T-helper 17 cell (primary cell): ENCODE results near the gene NHLRC4. TPM values are rescaled to one million over a fixed set of nuclear protein-coding genes. Genes with fewer than 3 reads are reported as not detected.

Source experiments
- ATAC-seq: fragments of 150-1000 bp; cut with Tn5 transposase; 2 replicates; pipeline ENCODE4 v1.10.0; 2021; ENCODE audit warnings: mild to moderate bottlenecking, moderate library complexity
- DNase-seq, 3 donors: peaks; one replicate each; pipeline versions ENCODE4 v3.0.0 to v3.0.0-alpha.2; 2020 to 2021
- H3K9me3 ChIP-seq: one replicate; pipeline ENCODE4 v1.7.0; 2013; ENCODE audit warnings: low read length, mild to moderate bottlenecking; ENCODE audit not compliant: control insufficient read depth, poor library complexity, severe bottlenecking
- H3K27ac Mint-ChIP-seq: one replicate; pipeline ENCODE4 v1.8.0; 2022; ENCODE audit warnings: mild to moderate bottlenecking, moderate library complexity, mixed read lengths
- H3K27me3 Mint-ChIP-seq: one replicate; pipeline ENCODE4 v1.8.0; 2022; ENCODE audit warnings: mixed read lengths
- H3K36me3 Mint-ChIP-seq: one replicate; pipeline ENCODE4 v1.8.0; 2022; ENCODE audit warnings: low read depth, mixed read lengths
- H3K4me1 Mint-ChIP-seq: one replicate; pipeline ENCODE4 v1.8.0; 2022; ENCODE audit warnings: mild to moderate bottlenecking, mixed read lengths
- H3K4me3 Mint-ChIP-seq: one replicate; pipeline ENCODE4 v1.8.0; 2022; ENCODE audit warnings: mild to moderate bottlenecking, moderate library complexity, mixed read lengths
- total RNA-seq, 4 donors: library from RNA in 2 of 4; stranded (reverse) in 2 of 4; gene quantifications; one replicate each; pipeline ENCODE4 v1.2.3 and lab custom pipeline; 2022 to 2026

The NHLRC4 gene
- total RNA-seq, 2 donors from 2014 or later, result 0.86 to 1.4 TPM

DNA sequence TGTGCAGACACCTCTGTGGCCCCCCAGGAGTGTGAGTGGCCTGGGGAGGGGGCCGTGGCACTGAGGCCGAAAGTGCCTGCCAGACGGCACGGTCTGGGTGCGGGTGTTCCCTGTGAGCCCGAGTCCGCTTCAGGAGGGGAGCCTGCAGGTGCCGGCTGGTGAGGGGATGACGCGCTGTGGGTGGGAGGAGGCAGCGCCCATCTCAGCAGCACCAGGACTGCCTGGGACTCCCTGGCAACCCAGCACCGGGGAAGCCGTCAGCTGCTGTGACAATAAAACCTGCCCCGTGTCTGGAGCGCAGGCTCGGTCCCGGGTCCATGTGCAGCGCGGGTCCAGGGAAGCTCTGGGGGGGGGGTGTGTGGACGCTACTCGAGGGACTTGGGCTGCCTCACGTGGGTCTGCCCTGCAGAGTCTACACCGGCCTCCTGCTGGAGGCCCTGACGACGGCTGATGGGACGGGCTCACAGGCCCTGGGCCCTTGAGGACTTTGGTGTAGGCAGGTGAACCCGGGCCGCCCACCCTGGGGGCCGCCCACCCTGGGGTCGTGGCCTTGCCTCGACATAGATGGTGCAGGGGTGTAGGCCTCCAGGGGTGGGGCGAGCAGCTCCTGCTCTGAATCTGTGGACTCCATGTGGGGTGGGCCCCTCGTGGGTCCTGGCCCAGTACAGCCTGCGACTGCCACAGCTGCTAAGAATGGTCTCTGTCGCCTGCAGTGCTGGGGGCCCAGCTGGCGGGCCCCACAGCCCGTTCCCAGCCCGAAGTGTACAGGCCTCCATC lies 17.2 kb downstream of the NHLRC4 start:
- Mint-ChIP-seq H3K27ac (no peak overlapping the region), H3K36me3 (no peaks in the 10 kb centered on the region), H3K4me1 (peaks cover 10% of the 10 kb centered on the region), H3K27me3 (no peaks in the 10 kb centered on the region), H3K4me3 (no peak overlapping the region)
- no peaks in the 10 kb centered on the region for H3K9me3 ChIP-seq
- ATAC-seq (no peak), DNase-seq (no peak)

GRCh38 chr16:585351-585750 lies 18.5 kb downstream of the NHLRC4 start:
- Mint-ChIP-seq H3K4me3 (no peak overlapping the region), H3K36me3 (peaks cover 3% of the 10 kb centered on the region), H3K27ac (no peak overlapping the region), H3K4me1 (peaks cover 10% of the 10 kb centered on the region), H3K27me3 (no peaks in the 10 kb centered on the region)
- no peak for ATAC-seq
- no peaks in the 10 kb centered on the region for H3K9me3 ChIP-seq
- DNase-seq, result no peak

DNA sequence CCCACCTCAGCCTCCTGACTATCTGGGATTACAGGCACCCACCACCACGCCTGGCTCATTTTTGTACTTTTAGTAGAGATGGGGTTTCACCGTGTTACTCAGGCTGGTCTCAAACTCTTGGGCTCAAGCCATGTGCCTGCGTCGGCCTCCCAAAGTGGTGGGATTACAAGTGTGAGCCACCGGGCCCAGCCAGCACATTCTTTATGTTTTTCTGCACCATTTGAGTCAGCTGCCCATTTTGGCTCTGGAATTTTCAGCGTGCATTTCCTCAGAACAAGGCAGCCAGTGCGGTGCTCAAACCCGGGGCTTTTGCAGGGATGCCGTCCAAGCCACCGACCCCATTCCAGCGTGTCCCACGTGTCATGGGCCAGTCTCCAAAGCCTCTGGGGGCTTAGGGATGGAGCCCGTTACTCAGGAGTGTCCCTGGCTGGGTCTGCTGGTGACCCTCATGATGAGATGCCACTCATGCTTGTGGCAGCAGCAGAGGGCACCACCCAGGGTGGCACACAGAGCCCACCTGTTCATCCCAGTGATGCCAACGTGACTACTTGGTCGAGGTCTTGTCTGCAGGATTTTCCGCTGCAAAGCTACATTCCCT lies 19.3 kb downstream of the NHLRC4 start:
- no peak overlapping the region for H3K27ac Mint-ChIP-seq
- ATAC-seq (no peak), DNase-seq (no peak)
- no peaks in the 10 kb centered on the region for H3K27me3 Mint-ChIP-seq
- no peaks in the 10 kb centered on the region for H3K9me3 ChIP-seq
- H3K36me3 Mint-ChIP-seq, result peaks cover 3% of the 10 kb centered on the region
- no peak overlapping the region for H3K4me3 Mint-ChIP-seq
- peaks cover 17% of the 10 kb centered on the region for H3K4me1 Mint-ChIP-seq

GRCh38 chr16:586645-587590 lies 20.1 kb downstream of the NHLRC4 start:
- H3K4me3 Mint-ChIP-seq, result peak overlapping the region; percentile 52
- peak overlapping the region; percentile 95 for H3K27ac Mint-ChIP-seq
- H3K4me1 Mint-ChIP-seq, result peaks cover 21% of the 10 kb centered on the region
- no peaks in the 10 kb centered on the region for H3K9me3 ChIP-seq
- H3K36me3 Mint-ChIP-seq, result peaks cover 3% of the 10 kb centered on the region
- ATAC-seq, result no peak
- DNase-seq, result no peak
- H3K27me3 Mint-ChIP-seq, result no peaks in the 10 kb centered on the region

DNA sequence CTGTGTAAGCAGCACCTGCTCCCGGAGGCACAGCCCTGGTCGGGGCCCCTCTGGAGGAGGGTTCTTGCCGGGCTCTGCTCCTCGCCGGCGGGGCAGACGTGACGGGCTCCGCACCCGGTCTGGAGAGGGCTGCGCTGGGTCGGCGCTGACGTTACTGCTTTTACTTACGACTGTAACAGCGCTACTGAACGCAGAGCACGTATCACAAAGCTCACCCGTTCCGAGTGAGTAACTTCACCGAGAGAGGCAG lies 21.8 kb downstream of the NHLRC4 start:
- peak; percentile 28 for ATAC-seq
- H3K9me3 ChIP-seq, result no peaks in the 10 kb centered on the region
- Mint-ChIP-seq H3K27ac (peak overlapping the region; percentile 95), H3K27me3 (no peaks in the 10 kb centered on the region), H3K4me1 (peaks cover 27% of the 10 kb centered on the region), H3K4me3 (peak overlapping the region; percentile 98), H3K36me3 (peaks cover 3% of the 10 kb centered on the region)
- DNase-seq, result peak; percentile 38 to 49 (median 44)

DNA sequence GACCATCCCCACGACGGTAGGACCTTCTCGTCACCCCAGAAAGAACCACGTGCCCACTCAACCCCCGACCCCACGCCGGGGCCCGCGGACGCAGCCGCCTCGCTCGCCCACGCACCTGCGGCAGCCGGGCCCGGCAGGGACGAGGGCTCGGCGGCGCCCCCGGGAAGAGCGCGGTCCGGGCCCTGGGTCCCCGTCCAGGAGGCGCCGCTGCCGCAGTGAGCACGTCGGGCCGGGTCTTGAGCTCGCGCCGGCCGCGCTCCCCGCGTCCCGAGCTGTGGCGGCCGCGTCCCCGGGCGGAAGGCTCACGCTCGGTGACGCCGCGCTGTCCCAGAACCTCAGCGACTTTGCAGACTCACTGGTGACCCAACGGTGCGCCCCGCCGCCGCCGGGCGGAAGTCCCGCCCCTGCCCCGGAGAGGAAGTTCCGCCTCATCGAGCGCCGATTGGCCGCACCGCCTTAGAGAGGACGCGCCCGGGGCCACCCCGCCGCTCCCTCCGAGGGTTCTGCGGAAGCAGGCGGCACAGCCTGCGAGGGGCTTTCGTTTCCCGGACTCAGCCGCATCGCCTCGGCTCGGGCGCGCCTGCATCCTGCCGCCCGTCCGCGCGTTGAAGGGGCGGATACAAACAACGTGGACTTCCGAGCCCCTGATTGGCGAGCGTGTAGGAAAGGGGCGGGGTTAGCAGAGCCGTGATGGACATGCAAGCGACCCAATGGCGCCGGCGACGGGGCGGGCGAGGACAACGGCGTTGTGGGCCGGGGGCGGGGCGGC lies 22.3 kb downstream of the NHLRC4 start:
- Mint-ChIP-seq H3K27me3 (no peaks in the 10 kb centered on the region), H3K4me3 (peak overlapping the region; percentile 98), H3K36me3 (peaks cover 3% of the 10 kb centered on the region), H3K4me1 (peaks cover 30% of the 10 kb centered on the region), H3K27ac (peak overlapping the region; percentile 95)
- no peaks in the 10 kb centered on the region for H3K9me3 ChIP-seq
- DNase-seq, result peak; percentile 96 to 98 (median 97)
- ATAC-seq, result peak; percentile 78

DNA sequence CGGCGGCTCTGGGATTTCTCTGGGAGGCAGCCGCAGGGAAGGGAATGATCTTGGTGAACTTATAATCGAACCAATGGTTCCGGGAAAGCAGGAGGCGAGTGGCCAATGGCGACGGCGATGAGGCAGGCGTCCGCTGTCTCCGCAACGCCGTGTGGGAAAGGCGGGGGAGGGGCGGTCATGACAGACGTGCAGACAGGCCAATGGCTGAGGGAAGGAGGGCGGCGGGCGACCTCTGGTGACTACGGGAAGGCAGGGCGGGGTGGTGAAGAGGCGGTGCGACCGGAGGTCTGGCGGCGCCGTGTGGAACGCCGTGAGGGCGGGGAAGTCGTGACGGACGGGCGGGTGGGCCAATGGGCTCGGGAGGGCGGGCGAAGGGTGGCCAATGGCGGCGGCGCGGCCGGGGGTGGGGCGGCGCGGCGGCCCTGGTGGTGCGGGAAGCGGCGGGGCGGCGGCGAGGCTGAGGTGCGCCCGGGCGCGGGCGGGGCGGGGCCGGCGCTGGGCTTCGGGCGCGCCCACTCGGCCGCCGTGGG lies 22.9 kb downstream of the NHLRC4 start, which contains the start of gene RAB40C:
RAB40C (plus strand) TSS at position 409 of the 530 bp plus-strand sequence. CDS start 226 bp downstream, outside the sequence.
- ATAC-seq (peak; percentile 86), DNase-seq (peak; percentile 97 to 99 (median 98))
- peaks cover 3% of the 10 kb centered on the region for H3K36me3 Mint-ChIP-seq
- peak within 1 kb of the TSS; percentile 95 for H3K27ac Mint-ChIP-seq
- H3K27me3 Mint-ChIP-seq, result no peaks in the 10 kb centered on the region
- H3K9me3 ChIP-seq, result no peaks in the 10 kb centered on the region
- H3K4me1 Mint-ChIP-seq, result peaks cover 34% of the 10 kb centered on the region
- H3K4me3 Mint-ChIP-seq, result peak within 1 kb of the TSS; percentile 98

GRCh38 chr16:590188-590814 lies 23.5 kb downstream of the NHLRC4 start:
- H3K9me3 ChIP-seq, result no peaks in the 10 kb centered on the region
- peak overlapping the region; percentile 95 for H3K27ac Mint-ChIP-seq
- H3K27me3 Mint-ChIP-seq, result no peaks in the 10 kb centered on the region
- ATAC-seq (no peak), DNase-seq (no peak)
- peak overlapping the region; percentile 98 for H3K4me3 Mint-ChIP-seq
- peaks cover 3% of the 10 kb centered on the region for H3K36me3 Mint-ChIP-seq
- H3K4me1 Mint-ChIP-seq, result peaks cover 34% of the 10 kb centered on the region

DNA sequence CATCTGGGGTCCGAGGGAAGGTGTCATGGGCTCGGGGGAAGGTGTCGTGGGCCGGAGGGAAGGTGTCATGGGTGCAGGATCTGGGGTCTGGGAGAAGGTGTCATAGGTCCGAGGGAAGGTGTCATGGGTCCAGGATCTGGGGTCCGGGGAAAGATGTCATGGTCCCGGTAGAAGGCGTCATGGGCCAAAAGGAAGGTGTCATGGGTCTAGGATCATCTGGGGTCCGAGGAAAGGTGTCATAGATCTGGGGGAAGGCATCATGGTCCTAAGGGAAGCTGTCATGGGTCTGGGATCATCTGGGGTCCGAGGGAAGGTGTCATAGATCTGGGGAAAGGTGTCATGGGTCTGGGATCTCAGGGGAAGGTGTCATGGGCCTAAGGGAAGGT lies 24.0 kb downstream of the NHLRC4 start:
- no peak for DNase-seq
- H3K4me1 Mint-ChIP-seq, result peaks cover 34% of the 10 kb centered on the region

DNA sequence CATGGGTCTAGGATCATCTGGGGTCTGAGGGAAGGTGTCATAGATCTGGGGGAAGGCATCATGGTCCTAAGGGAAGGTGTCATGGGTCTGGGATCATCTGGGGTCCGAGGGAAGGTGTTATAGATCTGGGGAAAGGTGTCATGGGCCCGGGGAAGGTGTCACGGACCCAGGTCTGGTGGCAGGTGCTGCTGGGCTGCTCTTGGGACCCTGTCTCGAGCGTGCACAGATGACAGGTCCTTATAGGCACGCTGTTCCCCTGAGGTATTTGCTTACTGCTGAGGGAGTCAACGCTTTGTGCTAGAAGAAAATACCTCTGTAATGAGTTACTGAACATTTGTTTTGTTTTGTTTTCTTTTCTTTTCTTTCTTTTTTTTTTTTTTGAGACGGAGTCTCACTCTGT lies 24.4 kb downstream of the NHLRC4 start:
- Mint-ChIP-seq H3K4me1 (peaks cover 34% of the 10 kb centered on the region), H3K27ac (peak overlapping the region; percentile 93), H3K27me3 (no peaks in the 10 kb centered on the region), H3K36me3 (peaks cover 3% of the 10 kb centered on the region), H3K4me3 (peak overlapping the region; percentile 98)
- DNase-seq (no peak), ATAC-seq (no peak)
- H3K9me3 ChIP-seq, result no peaks in the 10 kb centered on the region

More for the DNA sequence above, 24.0 kb downstream of the NHLRC4 start:
- Mint-ChIP-seq H3K27ac (peak overlapping the region; percentile 93), H3K36me3 (peaks cover 3% of the 10 kb centered on the region), H3K27me3 (no peaks in the 10 kb centered on the region), H3K4me3 (peak overlapping the region; percentile 98)
- no peaks in the 10 kb centered on the region for H3K9me3 ChIP-seq
- no peak for ATAC-seq

DNA sequence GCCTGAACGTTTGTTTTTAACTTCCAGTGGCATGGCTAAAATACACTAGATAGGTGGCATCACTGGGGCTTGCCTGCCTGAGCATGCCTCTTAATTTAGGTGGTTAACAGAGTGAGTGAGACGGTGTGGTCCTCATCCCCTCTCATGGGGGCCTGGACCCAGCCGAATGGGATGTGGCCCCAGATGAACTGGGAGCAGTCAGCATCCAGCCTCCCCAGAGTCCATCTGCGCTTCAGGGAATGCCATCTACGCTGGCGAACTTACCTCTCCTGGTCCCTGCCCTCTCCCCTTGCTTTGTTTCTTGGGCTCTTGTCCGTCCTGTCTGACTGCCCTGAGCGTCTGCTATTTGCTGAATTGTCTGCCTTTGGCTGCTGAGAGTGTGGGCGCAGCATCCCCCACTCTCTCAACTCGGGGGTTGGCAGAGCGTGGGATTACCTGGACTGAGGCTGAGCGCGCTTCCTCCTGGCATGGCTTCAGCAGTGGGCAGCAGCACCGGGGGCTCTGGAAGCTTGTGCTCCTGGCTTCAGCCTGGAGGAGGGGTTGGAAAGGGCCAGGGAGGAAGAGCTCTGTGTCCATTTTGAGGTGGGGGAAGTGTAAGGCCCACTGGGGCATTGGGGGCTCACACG lies 25.2 kb downstream of the NHLRC4 start:
- peak overlapping the region; percentile 98 for H3K4me3 Mint-ChIP-seq
- no peaks in the 10 kb centered on the region for H3K9me3 ChIP-seq
- no peak for ATAC-seq
- no peak for DNase-seq
- H3K4me1 Mint-ChIP-seq, result peaks cover 39% of the 10 kb centered on the region
- peaks cover 3% of the 10 kb centered on the region for H3K36me3 Mint-ChIP-seq
- no peaks in the 10 kb centered on the region for H3K27me3 Mint-ChIP-seq
- H3K27ac Mint-ChIP-seq, result peak overlapping the region; percentile 93
